H1 (cell line): ENCODE measurements around the gene TOR4A. TPM values are rescaled to one million over a fixed set of nuclear protein-coding genes. Genes with fewer than 3 reads are reported as not detected.

Experiments
- HDAC2 ChIP-seq, 2 experiments: fragments of 300-600 bp in 1 of 2; sonication (generic) in 1 of 2; IDR thresholded peaks; 2 replicates each; pipeline ENCODE4 v1.6.1; 2011 to 2012; ENCODE audit warnings: low read depth in 2 of 2, low read length in 2 of 2, mild to moderate bottlenecking in 2 of 2, moderate library complexity in 2 of 2, borderline replicate concordance in 1 of 2, inconsistent platforms in 1 of 2
- RXRA ChIP-seq: IDR thresholded peaks from 2 replicates; pipeline ENCODE4 v1.6.1; 2011; ENCODE audit warnings: low read depth, mild to moderate bottlenecking, low read length, moderate library complexity; ENCODE audit not compliant: insufficient read depth
- ZNF274 ChIP-seq: IDR thresholded peaks from 2 replicates; pipeline ENCODE4 v1.7.0; 2012; ENCODE audit warnings: low read length, borderline replicate concordance; ENCODE audit errors: extremely low read depth
- polyA plus RNA-seq, 7 experiments: library from polyadenylated mRNA; depleted of rRNA in 3 of 7; stranded (reverse) in 5 of 7; unstranded in 2 of 7; fragments of >200 nt in 5 of 7; fragments of 200-250 nt in 2 of 7; gene quantifications; 1 replicate in 5 of 7; 2 replicates in 1 of 7; 4 replicates in 1 of 7; pipeline versions ENCODE4 v1.2.1 to v1.2.3, GENCODE V29; 2011 to 2013; ENCODE audit warnings: missing spikeins in 2 of 7, mixed read lengths in 2 of 7
- total RNA-seq: library from RNA; stranded (reverse); fragmentation: NEBNext Ultra II Directional; extraction: Animal tissue kit (Norgen Biotek cat#: 25700); gene quantifications from 2 replicates; pipeline ENCODE4 v1.2.1, GENCODE V29; 2021
- TF ChIP-seq, protein P1 (sequence below): IDR thresholded peaks from 2 replicates; pipeline ENCODE4 v1.6.1; 2012; ENCODE audit warnings: low read length, inconsistent platforms

The TOR4A gene
- total and polyA plus RNA-seq, 2 of the 8 experiments (the other 6 are each of a cell fraction or from before 2014, with no cell fraction given): 8.4 to 9.3 TPM

DNA sequence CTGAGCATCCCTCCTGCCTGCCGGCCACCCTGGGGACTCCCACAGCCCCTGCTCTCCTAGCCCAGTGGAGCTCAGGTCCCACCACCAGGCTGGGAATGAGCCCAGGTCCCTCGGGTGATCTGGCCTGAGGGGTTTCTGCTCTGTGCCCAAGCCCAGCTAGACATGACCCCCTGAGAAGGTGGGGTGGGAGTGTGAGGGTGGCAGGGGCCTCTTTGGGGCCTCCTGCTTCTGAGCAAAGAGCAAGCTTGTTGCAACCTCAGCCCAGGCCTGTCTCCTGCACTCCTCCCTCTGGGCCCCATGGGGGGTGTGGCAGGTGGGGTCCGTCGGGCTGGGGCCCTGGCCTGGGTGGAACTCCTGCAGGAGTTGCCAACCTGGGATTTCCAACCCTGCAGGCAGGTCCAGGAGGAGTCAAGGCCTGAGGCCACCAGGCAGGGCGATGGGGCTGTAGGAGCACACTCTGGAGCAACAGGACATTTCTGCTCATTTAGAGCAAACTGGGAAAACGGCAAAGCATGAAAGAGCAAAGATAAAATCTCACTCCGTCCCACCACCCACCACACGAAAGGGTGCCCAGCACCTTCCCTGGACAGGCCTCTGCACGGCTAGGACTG is 35.9 kb downstream of the TOR4A start (continued):
- TF ChIP-seq, protein P1, sequence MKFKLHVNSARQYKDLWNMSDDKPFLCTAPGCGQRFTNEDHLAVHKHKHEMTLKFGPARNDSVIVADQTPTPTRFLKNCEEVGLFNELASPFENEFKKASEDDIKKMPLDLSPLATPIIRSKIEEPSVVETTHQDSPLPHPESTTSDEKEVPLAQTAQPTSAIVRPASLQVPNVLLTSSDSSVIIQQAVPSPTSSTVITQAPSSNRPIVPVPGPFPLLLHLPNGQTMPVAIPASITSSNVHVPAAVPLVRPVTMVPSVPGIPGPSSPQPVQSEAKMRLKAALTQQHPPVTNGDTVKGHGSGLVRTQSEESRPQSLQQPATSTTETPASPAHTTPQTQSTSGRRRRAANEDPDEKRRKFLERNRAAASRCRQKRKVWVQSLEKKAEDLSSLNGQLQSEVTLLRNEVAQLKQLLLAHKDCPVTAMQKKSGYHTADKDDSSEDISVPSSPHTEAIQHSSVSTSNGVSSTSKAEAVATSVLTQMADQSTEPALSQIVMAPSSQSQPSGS: no peak
- no peak for TF ChIP-seq RXRA
- no peak for TF ChIP-seq ZNF274
- no peak for TF ChIP-seq HDAC2 (IDR thresholded peaks at IDR 0.05; ENCODE audit: borderline replicate concordance in 1 of 2, low read depth in 2 of 2, low read length in 2 of 2)
